GM12878 (cell line): ENCODE measurements around the gene GRIN2A. TPM values are rescaled to one million over a fixed set of nuclear protein-coding genes. Genes with fewer than 3 reads are reported as not detected.

ENCODE experiments used
- ATAC-seq: fragments of 200-7000 bp; cut with Tn5 transposase; 3 replicates; pipeline ENCODE4 v1.9.1; 2020; ENCODE audit warnings: mild to moderate bottlenecking, moderate library complexity
- BruUV-seq: library from RNA; stranded (reverse); fragments of 400-500 nt; replicated peaks from 2 replicates; lab custom pipeline; 2021; lab: Mats Ljungman, UMichigan
- CTCF ChIA-PET: fragments of 300-600 bp; sonication (Branson Sonifier 250); formaldehyde crosslinking; extraction: SDS; loops from one replicate; lab custom pipeline; 2021; ENCODE audit warnings: inconsistent platforms; lab: Yijun Ruan, JAX
- POLR2A ChIA-PET: fragments of 350-600 bp; formaldehyde crosslinking; extraction: SDS; loops from one replicate; lab custom pipeline; 2021; ENCODE audit warnings: inconsistent platforms; lab: Charles Lee
- RAD21 ChIA-PET: fragments of 300-600 bp; sonication (Branson Sonifier 250); formaldehyde crosslinking; loops from one replicate; lab custom pipeline; 2023; ENCODE audit warnings: antibody characterized with exemption; ENCODE audit not compliant: unreplicated experiment; lab: Charles Lee
- SMC1A ChIA-PET: fragments of 300-600 bp; sonication (Branson Sonifier 250); formaldehyde crosslinking; loops from one replicate; lab custom pipeline; 2023; ENCODE audit not compliant: unreplicated experiment, uncharacterized antibody; lab: Charles Lee
- DNase-seq: peaks from one replicate; pipeline ENCODE4 v3.0.0-alpha.2; 2011; ENCODE audit warnings: low read depth, low spot score
- FAIRE-seq: peaks from 3 replicates; lab custom pipeline; 2011; peaks lifted over from hg19 to GRCh38; lab: Jason Lieb, UNC
- H2AFZ ChIP-seq: 2 replicates; pipeline ENCODE4 v1.6.0; 2011; ENCODE audit warnings: low read depth, low read length, control low read depth; ENCODE audit not compliant: control insufficient read depth
- H3K27ac ChIP-seq: 2 replicates; pipeline ENCODE4 v1.5.1; 2011; ENCODE audit warnings: control low read depth; ENCODE audit not compliant: control insufficient read depth, insufficient read depth
- H3K27me3 ChIP-seq, 2 experiments: replicated peaks in 1 of 2; 2 replicates each; pipeline versions ENCODE4 v1.6.0 to v1.6.1; 2011; ENCODE audit warnings: low read length in 1 of 2; ENCODE audit not compliant: control insufficient read depth in 2 of 2, insufficient read depth in 2 of 2
- H3K36me3 ChIP-seq, 2 experiments: 2 replicates each; pipeline ENCODE4 v1.5.1; 2011; ENCODE audit warnings: low read length in 1 of 2; ENCODE audit not compliant: control insufficient read depth in 2 of 2, insufficient read depth in 2 of 2
- H3K4me1 ChIP-seq: 2 replicates; pipeline ENCODE4 v1.6.1; 2011; ENCODE audit warnings: mild to moderate bottlenecking, low read length, moderate library complexity, mixed read lengths; ENCODE audit not compliant: control insufficient read depth, insufficient read depth
- H3K4me2 ChIP-seq: 2 replicates; pipeline ENCODE4 v1.6.0; 2011; ENCODE audit warnings: control low read depth; ENCODE audit not compliant: control insufficient read depth, insufficient read depth
- H3K4me3 ChIP-seq: fragments of 200-600 bp; sonication (generic); 2 replicates; pipeline ENCODE4 v1.5.1; 2016
- H3K79me2 ChIP-seq: 2 replicates; pipeline ENCODE4 v1.6.0; 2011; ENCODE audit warnings: low read length; ENCODE audit not compliant: control insufficient read depth, insufficient read depth
- H3K9ac ChIP-seq: 2 replicates; pipeline ENCODE4 v1.8.0; 2011; ENCODE audit warnings: low read length, control low read depth, mixed read lengths; ENCODE audit not compliant: control insufficient read depth, insufficient read depth
- H3K9me3 ChIP-seq: replicated peaks from 3 replicates; pipeline ENCODE4 v1.5.1; 2011; ENCODE audit warnings: mild to moderate bottlenecking, low read length; ENCODE audit not compliant: control insufficient read depth, insufficient read depth
- H4K20me1 ChIP-seq: 2 replicates; pipeline ENCODE4 v1.6.0; 2011; ENCODE audit not compliant: control insufficient read depth, insufficient read depth
- BHLHE40 ChIP-seq, 2 experiments: fragments of 450-650 bp in 1 of 2; IDR thresholded peaks; 2 replicates each; pipeline ENCODE4 v1.6.1; 2011 to 2017; ENCODE audit warnings: low read depth in 2 of 2, borderline replicate concordance in 1 of 2, improper control_type of control experiment in 1 of 2, low read length in 1 of 2, mild to moderate bottlenecking in 1 of 2
- BRCA1 ChIP-seq: IDR thresholded peaks from 2 replicates; pipeline ENCODE4 v1.6.1; 2011; ENCODE audit warnings: low read depth, low read length, improper control_type of control experiment
- CBX5 ChIP-seq: sonication (generic); IDR thresholded peaks from 2 replicates; pipeline ENCODE4 v1.6.1; 2016; ENCODE audit warnings: low read depth, moderate library complexity, mild to moderate bottlenecking, inconsistent platforms
- CREM ChIP-seq: IDR thresholded peaks from 2 replicates; pipeline ENCODE4 v1.6.1; 2014; ENCODE audit warnings: antibody characterized with exemption, low read depth
- MLLT1 ChIP-seq: fragments of 450-650 bp; IDR thresholded peaks from 2 replicates; pipeline ENCODE4 v1.6.1; 2016; ENCODE audit warnings: mild to moderate bottlenecking
- MYC ChIP-seq: IDR thresholded peaks from 2 replicates; pipeline ENCODE4 v1.6.1; 2011; ENCODE audit warnings: mild to moderate bottlenecking, low read length, moderate library complexity, inconsistent platforms; ENCODE audit not compliant: insufficient read depth, insufficient replicate concordance, insufficient read length, severe bottlenecking
- PAX5 ChIP-seq: IDR thresholded peaks from 2 replicates; pipeline ENCODE4 v1.6.1; 2011; ENCODE audit warnings: low read depth, low read length, borderline replicate concordance
- SP1 ChIP-seq: IDR thresholded peaks from one replicate; pipeline ENCODE4 v1.6.1; 2011; ENCODE audit warnings: low read depth, low read length
- ZZZ3 ChIP-seq: IDR thresholded peaks from 2 replicates; pipeline ENCODE4 v1.6.1; 2011; ENCODE audit warnings: low read depth; ENCODE audit not compliant: control insufficient read depth, insufficient read length
- WGBS: methylation state at CpG from one replicate; pipeline ENCODE4 v1.1.6; 2016; ENCODE audit warnings: low lambda C conversion rate; ENCODE audit not compliant: insufficient replicate concordance, insufficient coverage; ENCODE audit errors: missing lambda C conversion rate; 5-methylcytosine and 5-hydroxymethylcytosine counted together
- in situ Hi-C: fragments of 300-500 bp; cut with MboI; formaldehyde crosslinking; loops from 9 replicates; pipeline ENCODE4 v1.14.3; 2018; ENCODE audit warnings: mixed read lengths
- intact Hi-C: fragments of 100-400 bp; cut with micrococcal nuclease; formaldehyde crosslinking; loops from one replicate; pipeline ENCODE4 v1.14.2; 2022; ENCODE audit not compliant: unreplicated experiment
- polyA plus RNA-seq, 11 experiments: library from polyadenylated mRNA; depleted of rRNA in 4 of 11; unstranded in 6 of 11; stranded (reverse) in 5 of 11; fragments of >200 nt; fragmentation: Nextera tagmentation in 4 of 11; fragmentation: Illumina TruSeq in 1 of 11; extraction: Ambion mirVana in 4 of 11; extraction: Trizol in 1 of 11; gene quantifications; 1 replicate in 1 of 11; 2 replicates in 10 of 11; pipeline versions ENCODE4 v1.2.1 to v1.2.3, GENCODE V29; 2011 to 2016; ENCODE audit warnings: inconsistent platforms in 2 of 11, missing spikeins in 2 of 11, low read depth in 1 of 11
- total RNA-seq, 4 experiments: library from RNA; depleted of rRNA in 3 of 4; stranded (reverse); fragments of >200 nt in 3 of 4; fragmentation: Illumina TruSeq in 1 of 4; extraction: Trizol in 1 of 4; gene quantifications; 2 replicates each; pipeline versions ENCODE4 v1.2.1 to v1.2.3, GENCODE V29; 2013 to 2021
- TF ChIP-seq, protein P1 (sequence below): IDR thresholded peaks from 2 replicates; pipeline ENCODE4 v1.6.1; 2011; ENCODE audit warnings: borderline replicate concordance, low read depth, mild to moderate bottlenecking, moderate library complexity, low read length; ENCODE audit not compliant: insufficient read depth, poor library complexity, severe bottlenecking
- TF ChIP-seq, protein P2 (sequence below): IDR thresholded peaks from 2 replicates; pipeline ENCODE4 v1.6.1; 2011; ENCODE audit warnings: low read depth, low read length, improper control_type of control experiment, borderline replicate concordance

The GRIN2A gene
- total and polyA plus RNA-seq, 10 of the 15 experiments (the other 5 are each of a cell fraction or from before 2014, with no cell fraction given): 2.4 to 13.3 (median 7.3) TPM

GRCh38 chr16:10171221-10171620, 11.0 kb downstream of the GRIN2A start:
- intact Hi-C loops: no loop called here
- ChIA-PET SMC1A (interaction anchor here (0.9 kb wide), 1 partner anchor 40 kb away, joined by 3 read pairs; no protein-coding TSS in a partner anchor), CTCF (interaction anchor here (1.5 kb wide), 1 partner anchor 9 kb away, joined by 6 read pairs; no protein-coding TSS in a partner anchor), POLR2A (no interaction called here), RAD21 (no interaction called here)
- in situ Hi-C loops: no loop called here
- DNase-seq (no peak), ATAC-seq (no peak), FAIRE-seq (no peak)
- H2AFZ ChIP-seq: no peak overlapping the region
- TF ChIP-seq MLLT1: no peak
- no peak for TF ChIP-seq CBX5
- TF ChIP-seq CREM: no peak
- TF ChIP-seq BHLHE40 (IDR thresholded peaks at IDR 0.05; ENCODE audit: borderline replicate concordance in 1 of 2, low read depth in 2 of 2, low read length in 1 of 2): no peak
- TF ChIP-seq BRCA1: no peak
- no peak for TF ChIP-seq PAX5
- TF ChIP-seq, protein P1, sequence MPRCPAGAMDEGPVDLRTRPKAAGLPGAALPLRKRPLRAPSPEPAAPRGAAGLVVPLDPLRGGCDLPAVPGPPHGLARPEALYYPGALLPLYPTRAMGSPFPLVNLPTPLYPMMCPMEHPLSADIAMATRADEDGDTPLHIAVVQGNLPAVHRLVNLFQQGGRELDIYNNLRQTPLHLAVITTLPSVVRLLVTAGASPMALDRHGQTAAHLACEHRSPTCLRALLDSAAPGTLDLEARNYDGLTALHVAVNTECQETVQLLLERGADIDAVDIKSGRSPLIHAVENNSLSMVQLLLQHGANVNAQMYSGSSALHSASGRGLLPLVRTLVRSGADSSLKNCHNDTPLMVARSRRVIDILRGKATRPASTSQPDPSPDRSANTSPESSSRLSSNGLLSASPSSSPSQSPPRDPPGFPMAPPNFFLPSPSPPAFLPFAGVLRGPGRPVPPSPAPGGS: no peak
- no peak for TF ChIP-seq MYC
- TF ChIP-seq SP1: no peak
- TF ChIP-seq, protein P2, sequence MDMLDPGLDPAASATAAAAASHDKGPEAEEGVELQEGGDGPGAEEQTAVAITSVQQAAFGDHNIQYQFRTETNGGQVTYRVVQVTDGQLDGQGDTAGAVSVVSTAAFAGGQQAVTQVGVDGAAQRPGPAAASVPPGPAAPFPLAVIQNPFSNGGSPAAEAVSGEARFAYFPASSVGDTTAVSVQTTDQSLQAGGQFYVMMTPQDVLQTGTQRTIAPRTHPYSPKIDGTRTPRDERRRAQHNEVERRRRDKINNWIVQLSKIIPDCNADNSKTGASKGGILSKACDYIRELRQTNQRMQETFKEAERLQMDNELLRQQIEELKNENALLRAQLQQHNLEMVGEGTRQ: no peak
- no peak for TF ChIP-seq ZZZ3
- no peaks in the 10 kb centered on the region for H3K79me2 ChIP-seq
- no peak overlapping the region for H3K27ac ChIP-seq
- H3K9me3 ChIP-seq: peaks cover 1% of the 10 kb centered on the region; the same call in 1 of the 3 replicates
- no peak overlapping the region for H3K4me3 ChIP-seq
- no peak overlapping the region for H3K4me2 ChIP-seq
- H4K20me1 ChIP-seq: no peaks in the 10 kb centered on the region
- no peaks in the 10 kb centered on the region for H3K36me3 ChIP-seq
- WGBS: 0% methylated on average over 4 of the region's 4 CpGs
- no TSS peak for BruUV-seq
- H3K9ac ChIP-seq: no peak overlapping the region
- no peaks in the 10 kb centered on the region for H3K4me1 ChIP-seq
- no peaks in the 10 kb centered on the region; a peak in 1 of 4 replicates for H3K27me3 ChIP-seq
